NB4 (cell line): ENCODE measurements around the gene ZFYVE28.

Experiments used
- DNase-seq: peaks from one replicate; pipeline ENCODE4 v3.0.0; 2010; ENCODE audit warnings: low read depth
- H3K4me3 ChIP-seq: one replicate; pipeline ENCODE4 v1.5.1; 2011; ENCODE audit warnings: mild to moderate bottlenecking, low read depth, low read length, moderate library complexity
- CTCF ChIP-seq: IDR thresholded peaks from one replicate; pipeline ENCODE4 v1.5.1; 2012; ENCODE audit warnings: low read depth, low read length
- MAX ChIP-seq: IDR thresholded peaks from 2 replicates; pipeline ENCODE4 v1.6.1; 2011; ENCODE audit warnings: low read depth, low read length
- MYC ChIP-seq: IDR thresholded peaks from 2 replicates; pipeline ENCODE4 v1.6.1; 2011; ENCODE audit warnings: low read depth, low read length
- POLR2A ChIP-seq: IDR thresholded peaks from 2 replicates; pipeline ENCODE4 v1.6.1; 2011; ENCODE audit warnings: mild to moderate bottlenecking; ENCODE audit not compliant: insufficient read length; ENCODE audit errors: extremely low read depth

The ZFYVE28 gene

DNA sequence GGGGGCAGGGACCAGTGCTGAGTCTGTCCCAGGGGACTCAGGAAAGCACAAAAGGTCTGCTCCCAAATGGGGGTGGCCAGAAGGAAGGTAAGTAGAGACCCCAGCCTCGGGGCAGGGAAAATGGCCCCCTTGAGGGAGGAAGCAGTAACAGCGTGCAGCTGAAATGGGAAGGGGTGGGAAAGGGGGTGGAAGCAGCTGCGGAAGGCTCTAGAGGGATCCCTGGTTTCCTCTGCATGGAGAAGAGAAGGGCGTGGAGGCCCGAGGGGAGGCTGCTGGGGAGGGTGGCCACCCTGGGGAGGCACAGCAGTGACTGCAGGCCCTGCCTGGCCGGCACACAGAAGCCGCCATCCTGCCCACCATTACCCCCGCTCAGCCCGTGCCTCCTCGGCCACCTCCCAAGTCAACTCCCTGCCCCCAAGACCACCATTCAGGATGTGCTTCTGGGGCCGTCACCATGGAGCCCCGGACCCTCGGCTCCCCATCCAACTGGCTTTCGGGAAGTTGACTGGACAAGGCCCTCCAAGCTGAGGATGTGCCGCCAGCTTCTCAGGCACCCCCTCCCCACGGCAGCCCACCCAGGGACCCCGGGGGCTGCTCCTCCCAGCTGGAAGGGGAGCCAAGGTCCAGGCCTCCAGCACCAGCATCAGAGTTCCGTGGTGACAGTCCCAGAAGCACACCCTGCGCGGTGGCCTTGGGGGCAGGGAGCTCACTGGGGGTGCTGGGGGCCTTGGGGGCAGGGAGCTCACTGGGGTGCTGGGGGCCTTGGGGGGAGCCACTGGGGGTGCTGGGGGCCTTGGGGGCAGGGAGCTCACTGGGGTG is 23.9 kb upstream of the ZFYVE28 start:
- no peak overlapping the region for H3K4me3 ChIP-seq
- TF ChIP-seq POLR2A: no peak
- peak; percentile 3 for TF ChIP-seq CTCF
- no peak for TF ChIP-seq MAX
- no peak for TF ChIP-seq MYC
- no peak for DNase-seq

DNA sequence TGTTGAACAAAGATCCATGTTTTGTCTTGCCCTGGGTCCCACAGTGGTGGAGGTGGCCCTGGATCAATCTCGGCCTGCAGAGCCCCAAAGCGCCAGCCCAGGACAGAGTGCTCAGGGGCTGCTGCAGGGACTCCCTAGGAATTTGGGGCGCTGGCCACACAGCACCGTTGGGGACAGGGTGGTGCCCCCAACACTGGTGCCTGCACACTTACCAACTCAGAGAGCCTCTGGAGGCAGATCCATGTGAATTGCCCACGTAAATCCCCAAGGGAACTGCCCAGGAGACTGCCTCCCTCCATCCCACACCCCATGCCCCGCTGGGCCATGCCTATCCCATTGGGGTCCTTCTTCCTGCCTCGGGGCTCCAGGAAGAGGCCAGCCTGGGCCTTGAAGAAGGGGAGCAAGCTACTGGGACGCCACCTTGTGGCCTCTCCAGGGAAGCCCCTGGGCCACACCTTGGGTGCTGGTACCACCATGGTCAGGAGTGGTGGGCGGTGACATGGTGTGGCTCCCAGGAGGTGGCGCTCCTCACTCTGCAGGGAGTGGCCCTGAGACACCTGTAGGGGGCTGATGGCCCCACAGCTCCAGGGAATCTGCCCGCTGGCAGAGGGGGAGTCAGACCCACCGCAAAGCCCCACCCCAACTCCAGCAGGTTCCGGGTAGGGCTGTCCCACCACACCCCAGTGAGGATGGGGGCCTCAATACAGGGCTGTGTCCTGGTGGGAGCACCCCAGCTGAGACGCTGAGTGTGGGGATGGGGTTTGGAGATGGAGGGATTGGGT is 23.1 kb upstream of the ZFYVE28 start:
- H3K4me3 ChIP-seq: no peak overlapping the region
- peak; percentile 90 for DNase-seq
- TF ChIP-seq POLR2A: no peak
- peak; percentile 99 for TF ChIP-seq CTCF
- TF ChIP-seq MYC: peak; percentile 58; the same call in 1 of the 2 replicates
- peak; percentile 69 for TF ChIP-seq MAX

GRCh38 chr4:2438822-2439718 is 20.6 kb upstream of the ZFYVE28 start:
- H3K4me3 ChIP-seq: no peak overlapping the region
- no peak for DNase-seq
- TF ChIP-seq MYC (no peak), MAX (no peak), POLR2A (no peak), CTCF (no peak)

- no peak for DNase-seq
- H3K4me3 ChIP-seq: no peak overlapping the region
- no peak for TF ChIP-seq MAX
- no peak for TF ChIP-seq CTCF
- no peak for TF ChIP-seq POLR2A
- no peak for TF ChIP-seq MYC
Observed at GRCh38 chr4:2437475-2438215, 19.2 kb upstream of the ZFYVE28 start.
